GM23338 (cell line): ENCODE measurements around the gene DAZAP1. TPM values are rescaled to one million over a fixed set of nuclear protein-coding genes. Genes with fewer than 3 reads are reported as not detected.

Experiments
- polyA plus RNA-seq: library from polyadenylated mRNA; unstranded; fragments of >200 nt; fragmentation: Nextera tagmentation; extraction: Ambion mirVana; gene quantifications from 2 replicates; pipeline ENCODE4 v1.2.1, GENCODE V29; 2016
- total RNA-seq: library from RNA; depleted of rRNA; stranded (reverse); fragments of >200 nt; shearing (Covaris generic); gene quantifications from 2 replicates; pipeline ENCODE4 v1.2.3, GENCODE V29; 2014; rRNA removed

The DAZAP1 gene
- total and polyA plus RNA-seq, 2 experiments from 2014 or later, result 44.1 to 194 TPM

Other genes starting within 250 kb of the DAZAP1 start
- gene SBNO2, start 233.3 kb upstream of the DAZAP1 start, total RNA-seq, result 28.0 and 35.4 TPM in 2 replicates
- 6.3 and 6.9 TPM in 2 replicates for gene SBNO2, start 233.3 kb upstream of the DAZAP1 start, polyA plus RNA-seq
- gene STK11, start 201.8 kb upstream of the DAZAP1 start, total RNA-seq, result 84.4 and 96.5 TPM in 2 replicates
- 19.4 and 23.7 TPM in 2 replicates for gene STK11, start 201.8 kb upstream of the DAZAP1 start, polyA plus RNA-seq
- 10.8 and 14.1 TPM in 2 replicates for gene CBARP, start 169.6 kb upstream of the DAZAP1 start, total RNA-seq
- gene CBARP, start 169.6 kb upstream of the DAZAP1 start, polyA plus RNA-seq, result 2.0 TPM in 2 replicates
- 78.7 and 139 TPM in 2 replicates for gene ATP5F1D, start 165.8 kb upstream of the DAZAP1 start, total RNA-seq
- 396 and 420 TPM in 2 replicates for gene ATP5F1D, start 165.8 kb upstream of the DAZAP1 start, polyA plus RNA-seq
- 84.5 and 113 TPM in 2 replicates for gene MIDN, start 159.0 kb upstream of the DAZAP1 start, total RNA-seq
- 28.6 and 33.3 TPM in 2 replicates for gene MIDN, start 159.0 kb upstream of the DAZAP1 start, polyA plus RNA-seq
- gene CIRBP, start 138.3 kb upstream of the DAZAP1 start, total RNA-seq, result 152 and 202 TPM in 2 replicates
- 153 and 160 TPM in 2 replicates for gene CIRBP, start 138.3 kb upstream of the DAZAP1 start, polyA plus RNA-seq
- gene FAM174C, start 132.1 kb upstream of the DAZAP1 start, total RNA-seq, result 39.2 and 60.4 TPM in 2 replicates
- 62.3 and 68.0 TPM in 2 replicates for gene FAM174C, start 132.1 kb upstream of the DAZAP1 start, polyA plus RNA-seq
- 8.2 and 10.3 TPM in 2 replicates for gene EFNA2, start 121.7 kb upstream of the DAZAP1 start, total RNA-seq
- 2.7 and 4.8 TPM in 2 replicates for gene EFNA2, start 121.7 kb upstream of the DAZAP1 start, polyA plus RNA-seq
- gene NDUFS7, start 23.7 kb upstream of the DAZAP1 start, total RNA-seq, result 128 and 132 TPM in 2 replicates
- gene NDUFS7, start 23.7 kb upstream of the DAZAP1 start, polyA plus RNA-seq, result 201 and 203 TPM in 2 replicates
- gene GAMT, start 6.0 kb upstream of the DAZAP1 start, total RNA-seq, result 21.5 and 27.3 TPM in 2 replicates
- gene GAMT, start 6.0 kb upstream of the DAZAP1 start, polyA plus RNA-seq, result 33.6 and 36.9 TPM in 2 replicates
- 2,953 and 3,723 TPM in 2 replicates for gene RPS15, start 30.8 kb downstream of the DAZAP1 start, total RNA-seq
- gene RPS15, start 30.8 kb downstream of the DAZAP1 start, polyA plus RNA-seq, result 3,861 and 4,267 TPM in 2 replicates
- 14.3 and 18.3 TPM in 2 replicates for gene APC2, start 42.5 kb downstream of the DAZAP1 start, total RNA-seq
- 1.4 TPM in 2 replicates for gene APC2, start 42.5 kb downstream of the DAZAP1 start, polyA plus RNA-seq
- gene C19orf25, start 71.6 kb downstream of the DAZAP1 start, total RNA-seq, result 61.1 and 64.9 TPM in 2 replicates
- gene C19orf25, start 71.6 kb downstream of the DAZAP1 start, polyA plus RNA-seq, result 43.5 and 50.1 TPM in 2 replicates
- 5.9 and 15.1 TPM in 2 replicates for gene PCSK4, start 82.8 kb downstream of the DAZAP1 start, total RNA-seq
- gene PCSK4, start 82.8 kb downstream of the DAZAP1 start, polyA plus RNA-seq, result 3.8 and 5.6 TPM in 2 replicates
- 14.3 and 15.2 TPM in 2 replicates for gene REEP6, start 83.6 kb downstream of the DAZAP1 start, total RNA-seq
- gene REEP6, start 83.6 kb downstream of the DAZAP1 start, polyA plus RNA-seq, result 20.0 and 23.4 TPM in 2 replicates
- gene ADAMTSL5, start 105.4 kb downstream of the DAZAP1 start, total RNA-seq, result 0.10 TPM in 1 of 2 replicates, not detected in the other
- gene ADAMTSL5, start 105.4 kb downstream of the DAZAP1 start, polyA plus RNA-seq, result 0.70 and 0.97 TPM in 2 replicates
- 0.23 and 1.2 TPM in 2 replicates for gene PLK5, start 116.5 kb downstream of the DAZAP1 start, total RNA-seq
- gene PLK5, start 116.5 kb downstream of the DAZAP1 start, polyA plus RNA-seq, result 0.97 and 1.4 TPM in 2 replicates
- gene MEX3D, start 160.7 kb downstream of the DAZAP1 start, total RNA-seq, result 78.1 and 94.9 TPM in 2 replicates
- gene MEX3D, start 160.7 kb downstream of the DAZAP1 start, polyA plus RNA-seq, result 12.4 and 12.5 TPM in 2 replicates
- gene MBD3, start 185.3 kb downstream of the DAZAP1 start, total RNA-seq, result 103 and 118 TPM in 2 replicates
- 27.6 and 28.5 TPM in 2 replicates for gene MBD3, start 185.3 kb downstream of the DAZAP1 start, polyA plus RNA-seq
- gene UQCR11, start 197.9 kb downstream of the DAZAP1 start, total RNA-seq, result 35.3 and 46.4 TPM in 2 replicates
- gene UQCR11, start 197.9 kb downstream of the DAZAP1 start, polyA plus RNA-seq, result 413 and 414 TPM in 2 replicates
- 250 and 383 TPM in 2 replicates for gene TCF3, start 245.0 kb downstream of the DAZAP1 start, total RNA-seq
- 166 and 186 TPM in 2 replicates for gene TCF3, start 245.0 kb downstream of the DAZAP1 start, polyA plus RNA-seq